Measurements from ENCODE around the gene TARP.
"Not testable (repeated sequence)": the region's sequence is repeated elsewhere in the genome, so short reads cannot be mapped to it uniquely, and the experiment has no call there.

TARP gene

GRCh38 chr7:38248069-38248567 lies 25.3 kb downstream of the TARP start:
- H3K36me3 ChIP-seq: no peaks in the 10 kb centered on the region
- no peak for ATAC-seq
- WGBS, 4 donors: 84 to 95% (median 91%) methylated on average over 5 of the region's 5 CpGs
- no peak for TF ChIP-seq CTCF (IDR thresholded peaks at IDR 0.05)
- TF ChIP-seq POLR2A (IDR thresholded peaks at IDR 0.05): no peak
- H3K4me3 ChIP-seq: no peak overlapping the region
- H3K27me3 ChIP-seq: no peaks in the 10 kb centered on the region
- intact Hi-C loops (cut with DNase I): no loop called here
- peaks cover 0 to 7% (median 0%) of the 10 kb centered on the region in 12 donors for H3K4me1 ChIP-seq
- no peaks in the 10 kb centered on the region for H3K9me3 ChIP-seq
- no peak for DNase-seq
- no peak overlapping the region for H3K27ac ChIP-seq

DNA sequence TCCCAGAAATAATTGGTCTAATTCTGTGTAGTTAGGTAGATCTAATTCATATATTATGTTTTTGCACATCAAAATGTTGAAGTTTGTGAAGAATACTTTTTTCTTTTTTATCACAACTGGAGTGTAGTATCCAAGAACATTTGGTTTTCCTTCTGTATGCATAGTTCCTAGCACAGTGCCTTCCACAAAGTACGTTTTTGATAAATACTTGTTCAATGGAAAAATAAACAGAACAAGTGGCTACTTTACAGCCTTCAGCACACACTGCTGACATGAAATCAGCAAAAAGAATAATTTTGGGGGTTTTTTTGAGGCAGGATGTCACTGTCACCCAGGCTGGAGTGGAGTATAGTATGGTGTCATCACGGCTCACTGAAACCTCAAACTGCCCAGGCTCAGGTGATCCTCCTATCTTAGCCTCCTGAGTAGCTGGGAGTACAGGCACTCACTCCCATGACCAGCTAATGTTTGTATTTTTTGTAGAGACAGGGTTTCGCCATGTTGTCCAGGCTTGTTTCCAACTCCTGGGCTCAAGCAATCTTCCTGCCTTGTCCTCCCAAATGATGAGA lies 27.9 kb downstream of the TARP start:
- no peak for TF ChIP-seq CTCF (IDR thresholded peaks at IDR 0.05)
- TF ChIP-seq POLR2A (IDR thresholded peaks at IDR 0.05): no peak
- Histone ChIP-seq H3K27ac (no peak overlapping the region), H3K36me3 (no peaks in the 10 kb centered on the region), H3K9me3 (no peaks in the 10 kb centered on the region), H3K27me3 (no peaks in the 10 kb centered on the region), H3K4me3 (no peak overlapping the region), H3K4me1 (peaks cover 0 to 8% (median 0%) of the 10 kb centered on the region in 12 donors)
- DNase-seq: no peak
- ATAC-seq: no peak
- 61 to 86% (median 78%) methylated on average over 3 of the region's 3 CpGs for WGBS, 4 donors
- intact Hi-C loops (cut with DNase I): no loop called here

GRCh38 chr7:38244516-38244915 lies 28.9 kb downstream of the TARP start:
- no peak for DNase-seq
- Histone ChIP-seq H3K27me3 (no peaks in the 10 kb centered on the region), H3K9me3 (no peaks in the 10 kb centered on the region), H3K4me1 (peaks cover 0 to 8% (median 0%) of the 10 kb centered on the region in 12 donors), H3K4me3 (no peak overlapping the region), H3K27ac (no peak overlapping the region), H3K36me3 (no peaks in the 10 kb centered on the region)
- ATAC-seq: no peak
- intact Hi-C loops (cut with DNase I): no loop called here
- no peak for TF ChIP-seq POLR2A (IDR thresholded peaks at IDR 0.05)
- TF ChIP-seq CTCF (IDR thresholded peaks at IDR 0.05): no peak
- WGBS, 4 donors: 78 to 84% (median 80%) methylated on average over 14 of the region's 14 CpGs

GRCh38 chr7:38243345-38243744 lies 30.1 kb downstream of the TARP start:
- WGBS, 4 donors: 67 to 80% (median 74%) methylated on average over 5 of the region's 5 CpGs
- intact Hi-C loops (cut with DNase I); H3K4me3 ChIP-seq; H3K4me1 ChIP-seq; ATAC-seq; H3K36me3 ChIP-seq; H3K27me3 ChIP-seq; H3K9me3 ChIP-seq; DNase-seq: not testable (repeated sequence)
- peak overlapping the region in 1 of 12 donors; percentile 59 for H3K27ac ChIP-seq

DNA sequence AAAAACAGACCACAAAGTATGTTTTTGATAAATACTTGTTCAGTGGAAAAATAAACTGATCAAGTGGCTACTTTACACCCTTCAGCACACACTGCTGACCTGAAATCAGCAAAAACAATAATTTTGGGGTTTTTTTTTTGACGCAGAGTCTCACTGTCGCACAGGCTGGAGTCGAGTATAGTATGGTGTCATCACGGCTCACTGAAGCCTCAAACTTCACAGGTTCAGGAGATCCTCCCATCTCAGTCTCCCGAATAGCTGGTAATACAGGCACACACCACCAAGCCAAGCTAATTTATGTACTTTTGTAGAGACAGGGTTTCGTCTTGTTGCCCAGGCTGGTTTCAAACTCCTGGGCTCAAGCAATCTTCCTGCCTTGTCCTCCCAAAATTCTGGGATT lies 30.6 kb downstream of the TARP start:
- no peaks in the 10 kb centered on the region for H3K27me3 ChIP-seq
- peaks cover 0 to 8% (median 0%) of the 10 kb centered on the region in 12 donors for H3K4me1 ChIP-seq
- ATAC-seq (no peak), DNase-seq (no peak)
- TF ChIP-seq POLR2A (IDR thresholded peaks at IDR 0.05) (no peak), CTCF (IDR thresholded peaks at IDR 0.05) (no peak)
- 89 to 93% (median 91%) methylated on average over 6 of the region's 6 CpGs for WGBS, 4 donors
- no peaks in the 10 kb centered on the region for H3K9me3 ChIP-seq
- H3K27ac ChIP-seq: no peak overlapping the region
- intact Hi-C loops (cut with DNase I): no loop called here
- H3K36me3 ChIP-seq: no peaks in the 10 kb centered on the region
- H3K4me3 ChIP-seq: no peak overlapping the region
